ENCODE data around the gene EYS.

EYS gene

DNA sequence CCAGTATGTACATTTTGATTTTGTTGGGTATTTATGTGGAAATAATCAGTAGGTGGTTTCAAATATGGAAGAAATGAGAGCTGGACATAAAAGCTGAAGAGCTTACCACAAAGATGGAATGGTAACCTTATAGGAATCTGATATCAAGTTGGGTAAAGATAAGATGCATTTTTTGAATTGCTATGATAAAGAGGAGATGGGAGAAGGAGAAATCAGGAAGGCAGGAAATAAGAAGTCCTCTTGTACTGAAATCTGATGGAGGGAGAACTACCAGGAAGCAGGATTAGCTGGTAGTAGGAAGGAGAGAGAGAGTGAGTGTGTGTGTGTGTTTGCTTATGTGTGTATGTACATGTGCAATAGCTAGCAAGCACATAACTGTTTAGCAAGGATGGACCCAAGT lies 1603.0 kb downstream of the EYS start:
- TF ChIP-seq, protein P1, sequence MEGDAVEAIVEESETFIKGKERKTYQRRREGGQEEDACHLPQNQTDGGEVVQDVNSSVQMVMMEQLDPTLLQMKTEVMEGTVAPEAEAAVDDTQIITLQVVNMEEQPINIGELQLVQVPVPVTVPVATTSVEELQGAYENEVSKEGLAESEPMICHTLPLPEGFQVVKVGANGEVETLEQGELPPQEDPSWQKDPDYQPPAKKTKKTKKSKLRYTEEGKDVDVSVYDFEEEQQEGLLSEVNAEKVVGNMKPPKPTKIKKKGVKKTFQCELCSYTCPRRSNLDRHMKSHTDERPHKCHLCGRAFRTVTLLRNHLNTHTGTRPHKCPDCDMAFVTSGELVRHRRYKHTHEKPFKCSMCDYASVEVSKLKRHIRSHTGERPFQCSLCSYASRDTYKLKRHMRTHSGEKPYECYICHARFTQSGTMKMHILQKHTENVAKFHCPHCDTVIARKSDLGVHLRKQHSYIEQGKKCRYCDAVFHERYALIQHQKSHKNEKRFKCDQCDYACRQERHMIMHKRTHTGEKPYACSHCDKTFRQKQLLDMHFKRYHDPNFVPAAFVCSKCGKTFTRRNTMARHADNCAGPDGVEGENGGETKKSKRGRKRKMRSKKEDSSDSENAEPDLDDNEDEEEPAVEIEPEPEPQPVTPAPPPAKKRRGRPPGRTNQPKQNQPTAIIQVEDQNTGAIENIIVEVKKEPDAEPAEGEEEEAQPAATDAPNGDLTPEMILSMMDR (IDR thresholded peaks at IDR 0.05; ENCODE audit: insufficient read depth, low read depth, low read length, missing control alignments), result no peak
- H3K4me3 ChIP-seq (ENCODE audit: low read depth, low read length), result no peak overlapping the region
- DNase-seq (ENCODE audit: low read depth), result no peak

DNA sequence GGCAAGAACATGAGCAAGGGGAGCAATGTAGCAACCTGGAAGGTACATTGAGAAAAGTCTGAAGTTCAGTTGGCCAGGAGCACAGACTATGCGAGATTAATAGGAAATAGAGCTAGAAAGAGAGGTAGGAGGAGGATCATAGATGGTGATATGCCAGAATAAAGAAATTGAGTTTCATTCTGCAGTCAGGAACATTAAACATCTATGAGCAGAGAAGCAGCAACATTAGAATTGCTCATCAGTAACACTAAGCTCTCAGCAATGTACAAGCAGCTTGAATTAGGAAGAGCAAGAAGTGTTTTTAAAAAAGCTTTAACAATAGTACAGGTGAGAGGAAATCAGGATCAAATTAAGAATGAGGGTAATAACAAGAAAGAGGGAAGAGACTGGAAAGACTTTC lies 1603.5 kb downstream of the EYS start:
- no peak for DNase-seq (ENCODE audit: low read depth)
- H3K4me3 ChIP-seq (ENCODE audit: low read depth, low read length), result no peak overlapping the region
- TF ChIP-seq, protein P1 (IDR thresholded peaks at IDR 0.05; ENCODE audit: insufficient read depth, low read depth, low read length, missing control alignments), result no peak

DNA sequence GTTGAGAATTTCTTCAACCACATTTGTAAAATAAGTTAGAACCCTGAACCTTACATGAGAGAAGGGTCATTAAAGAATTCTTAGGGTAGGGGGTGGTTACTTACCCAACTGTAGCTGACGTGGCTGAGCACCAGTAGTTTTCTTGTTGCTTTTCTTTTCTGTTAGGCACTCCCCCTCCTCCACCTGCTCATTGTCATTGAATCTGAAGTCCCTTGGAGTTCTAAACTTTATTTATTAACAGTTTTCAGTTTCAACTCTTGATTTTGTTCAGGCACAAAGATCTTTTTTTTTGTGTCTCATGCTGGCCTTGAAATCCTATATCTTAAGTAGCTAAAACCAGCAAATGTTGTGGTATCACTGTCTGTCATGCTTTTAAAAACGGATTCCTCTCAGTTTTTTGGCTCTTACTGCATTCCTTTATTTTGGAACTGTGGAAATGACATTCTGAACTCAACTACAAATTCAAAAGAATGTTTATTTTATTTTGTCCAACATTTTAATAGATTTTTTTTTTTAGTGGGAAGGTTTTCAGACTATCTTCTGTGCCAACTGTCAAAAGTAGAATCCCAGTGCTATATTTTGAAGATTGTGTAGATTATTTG lies 1606.2 kb downstream of the EYS start:
- no peak overlapping the region for H3K4me3 ChIP-seq (ENCODE audit: low read depth, low read length)
- TF ChIP-seq, protein P1 (IDR thresholded peaks at IDR 0.05; ENCODE audit: insufficient read depth, low read depth, low read length, missing control alignments), result no peak
- DNase-seq (ENCODE audit: low read depth), result peak; percentile 8

DNA sequence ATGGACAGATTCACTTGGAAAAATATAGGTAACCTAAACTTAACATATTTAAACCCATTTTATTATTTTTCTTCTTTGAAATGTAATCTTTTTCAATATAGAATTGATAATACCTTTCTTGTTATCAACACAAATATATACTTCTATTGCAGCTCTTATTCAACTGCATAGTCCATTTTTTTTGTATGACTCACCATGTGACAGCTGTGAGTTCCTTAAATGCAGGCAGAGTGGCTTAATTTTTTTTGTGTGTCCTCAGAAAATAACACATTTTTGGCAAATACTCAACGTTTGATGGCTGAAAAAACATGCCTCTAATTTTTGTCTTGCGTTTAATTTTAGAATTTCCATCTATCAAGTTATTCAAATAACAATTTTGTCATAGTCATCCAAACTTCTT lies 1616.7 kb downstream of the EYS start:
- DNase-seq (ENCODE audit: low read depth), result no peak
- TF ChIP-seq, protein P1 (IDR thresholded peaks at IDR 0.05; ENCODE audit: insufficient read depth, low read depth, low read length, missing control alignments), result no peak

DNA sequence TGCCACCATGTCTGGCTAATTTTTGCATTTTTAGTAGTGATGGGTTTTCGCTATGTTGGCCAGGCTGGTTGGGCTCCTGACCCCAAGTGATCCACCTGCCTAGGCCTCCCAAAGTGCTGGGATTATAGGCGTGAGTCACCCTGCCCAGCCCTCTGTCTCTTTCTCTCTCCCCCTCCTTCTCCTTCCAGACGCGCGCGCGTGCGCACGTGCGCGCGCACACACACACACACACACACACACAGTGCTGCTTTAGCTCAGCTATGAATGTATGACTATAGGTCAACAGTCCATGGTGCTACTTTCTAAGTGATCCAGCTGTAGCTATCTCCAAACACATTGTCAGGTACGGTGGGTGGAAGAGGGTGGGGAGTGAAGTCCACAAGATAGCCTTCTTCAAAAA lies 1621.9 kb downstream of the EYS start:
- no peak overlapping the region for H3K4me3 ChIP-seq (ENCODE audit: low read depth, low read length)
- DNase-seq (ENCODE audit: low read depth), result no peak
- TF ChIP-seq, protein P1 (IDR thresholded peaks at IDR 0.05; ENCODE audit: insufficient read depth, low read depth, low read length, missing control alignments), result no peak

More for the DNA sequence above, 1616.7 kb downstream of the EYS start:
- no peak overlapping the region for H3K4me3 ChIP-seq (ENCODE audit: low read depth, low read length)

DNA sequence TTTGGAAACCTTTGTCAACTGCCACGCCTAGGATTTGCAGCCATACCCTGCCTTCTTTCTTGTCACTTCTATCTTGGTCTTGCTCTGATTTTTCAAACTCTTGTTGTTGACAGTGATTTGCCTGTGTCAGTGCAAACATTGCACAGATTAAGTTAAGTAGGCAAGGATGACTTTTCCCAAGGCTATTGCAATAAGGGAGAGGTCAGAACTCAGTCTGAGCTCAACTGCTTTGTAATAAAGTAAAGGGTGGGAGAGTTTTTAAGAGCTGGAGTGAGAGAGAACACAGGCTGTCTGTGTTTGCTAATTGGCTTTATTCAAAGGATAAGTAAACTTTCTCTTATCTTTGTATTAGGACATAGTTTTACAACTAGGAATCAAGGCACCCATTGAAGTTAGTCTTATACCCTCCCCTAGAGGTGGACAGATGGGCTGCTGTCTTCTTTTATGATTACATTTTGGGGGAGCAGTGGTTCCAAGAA lies 1622.8 kb downstream of the EYS start:
- DNase-seq (ENCODE audit: low read depth), result no peak
- no peak overlapping the region for H3K4me3 ChIP-seq (ENCODE audit: low read depth, low read length)
- TF ChIP-seq, protein P1 (IDR thresholded peaks at IDR 0.05; ENCODE audit: insufficient read depth, low read depth, low read length, missing control alignments), result no peak

DNA sequence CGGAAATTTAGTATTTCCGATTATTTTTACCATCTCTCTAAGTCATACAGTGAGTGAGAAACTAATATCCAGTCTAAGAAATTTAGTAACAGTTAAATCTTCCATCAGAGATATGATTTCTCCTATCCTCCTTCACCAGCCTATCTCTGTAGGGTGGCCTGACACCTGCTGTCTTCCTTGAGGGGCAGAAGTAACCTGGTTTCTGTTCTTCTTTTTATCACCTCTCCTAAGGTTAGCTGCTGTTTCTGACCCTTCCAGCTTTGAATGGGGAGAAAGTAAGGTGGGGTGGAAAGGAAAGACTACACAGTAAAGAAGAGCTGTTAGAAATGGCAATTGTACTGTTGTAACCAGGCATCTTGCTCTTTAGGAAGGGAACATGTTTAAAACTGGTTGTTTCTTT lies 1623.8 kb downstream of the EYS start:
- no peak overlapping the region for H3K4me3 ChIP-seq (ENCODE audit: low read depth, low read length)
- peak; percentile 2 for DNase-seq (ENCODE audit: low read depth)
- TF ChIP-seq, protein P1 (IDR thresholded peaks at IDR 0.05; ENCODE audit: insufficient read depth, low read depth, low read length, missing control alignments), result no peak
